Measurements from ENCODE around the gene C2CD2L.

GRCh38 chr11:119161871-119162270 lies 54.7 kb downstream of the C2CD2L start:
- no peak for TF ChIP-seq CTCF (IDR thresholded peaks at IDR 0.05 in 4 of 5, conservative IDR thresholded peaks at IDR 0.05 in 1 of 5)
- no peak for TF ChIP-seq POLR2A (IDR thresholded peaks at IDR 0.05)
